DND-41 (cell line): Measurements from ENCODE around the gene ANKRD28.

Source experiments
- ATAC-seq: fragments of 200-7000 bp; cut with Tn5 transposase; 3 replicates; pipeline ENCODE4 v1.9.1; 2021; ENCODE audit warnings: low read depth; ENCODE audit not compliant: insufficient read depth
- DNase-seq: peaks from one replicate; pipeline ENCODE4 v3.0.0-alpha.2; 2020
- H2AFZ ChIP-seq: 2 replicates; pipeline ENCODE4 v1.6.0; 2012; ENCODE audit warnings: low read depth, low read length
- H3K27ac ChIP-seq: 2 replicates; pipeline ENCODE4 v1.5.1; 2012; ENCODE audit warnings: low read length, inconsistent platforms
- H3K27me3 ChIP-seq: fragments of 200-600 bp; sonication (generic); 2 replicates; pipeline ENCODE4 v1.6.0; 2012; ENCODE audit warnings: low read length, mild to moderate bottlenecking, inconsistent platforms; ENCODE audit not compliant: insufficient read depth, poor library complexity
- H3K36me3 ChIP-seq: 2 replicates; pipeline ENCODE4 v1.5.1; 2012; ENCODE audit warnings: low read length, inconsistent platforms; ENCODE audit not compliant: insufficient read depth
- H3K4me1 ChIP-seq: 2 replicates; pipeline ENCODE4 v1.5.1; 2012; ENCODE audit warnings: mild to moderate bottlenecking, low read length; ENCODE audit not compliant: insufficient read depth
- H3K4me2 ChIP-seq: 2 replicates; pipeline ENCODE4 v1.6.0; 2012; ENCODE audit warnings: mild to moderate bottlenecking, moderate library complexity, low read length, inconsistent platforms; ENCODE audit not compliant: insufficient read depth
- H3K4me3 ChIP-seq, 2 experiments: fragments of 200-600 bp in 1 of 2; shearing (Covaris generic) in 1 of 2; 2 replicates each; pipeline ENCODE4 v1.5.1; 2012 to 2016; ENCODE audit warnings: inconsistent platforms in 2 of 2, low read length in 2 of 2, mild to moderate bottlenecking in 2 of 2, low read depth in 1 of 2, moderate library complexity in 1 of 2
- H3K79me2 ChIP-seq: 2 replicates; pipeline ENCODE4 v1.6.0; 2012; ENCODE audit warnings: low read length, inconsistent platforms; ENCODE audit not compliant: insufficient read depth
- H3K9ac ChIP-seq: 2 replicates; pipeline ENCODE4 v1.6.0; 2012; ENCODE audit warnings: low read depth, mild to moderate bottlenecking, inconsistent platforms, low read length, moderate library complexity
- H3K9me3 ChIP-seq: 2 replicates; pipeline ENCODE4 v1.5.1; 2012; ENCODE audit warnings: low read length, moderate library complexity, mild to moderate bottlenecking, inconsistent platforms; ENCODE audit not compliant: insufficient read depth, severe bottlenecking
- H4K20me1 ChIP-seq: 2 replicates; pipeline ENCODE4 v1.6.0; 2012; ENCODE audit warnings: low read length; ENCODE audit not compliant: insufficient read depth
- EZH2 ChIP-seq: IDR thresholded peaks from 3 replicates; pipeline ENCODE4 v1.6.1; 2012; ENCODE audit warnings: borderline replicate concordance, low read depth, mild to moderate bottlenecking, moderate library complexity, low read length, inconsistent platforms; ENCODE audit not compliant: severe bottlenecking
- TF ChIP-seq, protein P1 (sequence below): IDR thresholded peaks from 2 replicates; pipeline ENCODE4 v1.5.1; 2012; ENCODE audit warnings: borderline replicate concordance, low read length, moderate library complexity, mild to moderate bottlenecking; ENCODE audit not compliant: poor library complexity, severe bottlenecking; ENCODE audit errors: extremely low read depth

The ANKRD28 gene

DNA sequence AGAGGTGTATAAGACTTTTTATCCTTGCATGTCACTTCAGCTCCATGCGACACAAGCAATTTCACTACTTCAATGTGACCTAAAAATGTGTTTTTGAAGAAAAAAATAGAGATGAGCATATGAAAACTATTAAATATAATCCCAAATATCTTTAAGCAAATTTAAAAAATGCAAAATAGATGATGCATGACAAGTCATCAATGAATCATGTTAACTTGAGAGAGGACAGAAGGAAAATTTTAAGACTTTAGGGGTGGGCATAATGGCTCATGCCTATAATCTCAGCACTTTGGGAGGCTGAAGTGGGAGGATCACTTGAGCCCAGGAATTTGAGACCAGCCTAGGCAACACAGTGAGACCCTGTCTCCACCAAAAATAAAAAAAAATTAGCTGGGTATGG, 73.3 kb downstream of the ANKRD28 start:
- H3K27me3 ChIP-seq, result no peaks in the 10 kb centered on the region
- H3K4me1 ChIP-seq, result no peaks in the 10 kb centered on the region
- DNase-seq (no peak), ATAC-seq (no peak)
- TF ChIP-seq, protein P1, sequence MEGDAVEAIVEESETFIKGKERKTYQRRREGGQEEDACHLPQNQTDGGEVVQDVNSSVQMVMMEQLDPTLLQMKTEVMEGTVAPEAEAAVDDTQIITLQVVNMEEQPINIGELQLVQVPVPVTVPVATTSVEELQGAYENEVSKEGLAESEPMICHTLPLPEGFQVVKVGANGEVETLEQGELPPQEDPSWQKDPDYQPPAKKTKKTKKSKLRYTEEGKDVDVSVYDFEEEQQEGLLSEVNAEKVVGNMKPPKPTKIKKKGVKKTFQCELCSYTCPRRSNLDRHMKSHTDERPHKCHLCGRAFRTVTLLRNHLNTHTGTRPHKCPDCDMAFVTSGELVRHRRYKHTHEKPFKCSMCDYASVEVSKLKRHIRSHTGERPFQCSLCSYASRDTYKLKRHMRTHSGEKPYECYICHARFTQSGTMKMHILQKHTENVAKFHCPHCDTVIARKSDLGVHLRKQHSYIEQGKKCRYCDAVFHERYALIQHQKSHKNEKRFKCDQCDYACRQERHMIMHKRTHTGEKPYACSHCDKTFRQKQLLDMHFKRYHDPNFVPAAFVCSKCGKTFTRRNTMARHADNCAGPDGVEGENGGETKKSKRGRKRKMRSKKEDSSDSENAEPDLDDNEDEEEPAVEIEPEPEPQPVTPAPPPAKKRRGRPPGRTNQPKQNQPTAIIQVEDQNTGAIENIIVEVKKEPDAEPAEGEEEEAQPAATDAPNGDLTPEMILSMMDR, result no peak
- TF ChIP-seq EZH2, result no peak
- no peaks in the 10 kb centered on the region for H4K20me1 ChIP-seq
- H3K9me3 ChIP-seq, result no peaks in the 10 kb centered on the region
- H3K27ac ChIP-seq, result no peak overlapping the region
- H3K4me3 ChIP-seq, result no peak overlapping the region
- peaks cover 97% of the 10 kb centered on the region for H3K36me3 ChIP-seq
- peaks cover 62% of the 10 kb centered on the region for H3K79me2 ChIP-seq
- H3K9ac ChIP-seq, result no peak overlapping the region
- H2AFZ ChIP-seq, result no peak overlapping the region
- no peak overlapping the region for H3K4me2 ChIP-seq

DNA sequence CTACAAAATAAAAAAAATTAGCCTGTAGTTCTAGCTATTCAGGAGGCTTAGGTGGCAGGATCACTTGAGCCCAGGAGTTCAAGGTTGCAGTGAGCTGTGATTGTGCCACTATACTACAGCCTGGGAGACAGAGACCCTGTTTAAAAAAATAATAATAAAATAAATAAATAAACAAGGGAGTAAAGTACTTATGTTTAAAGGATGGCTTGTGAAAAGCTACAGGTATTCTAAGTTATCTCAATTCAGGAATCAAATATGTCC, 74.2 kb downstream of the ANKRD28 start:
- no peak overlapping the region for H3K27ac ChIP-seq
- ATAC-seq (no peak), DNase-seq (no peak)
- peaks cover 96% of the 10 kb centered on the region for H3K36me3 ChIP-seq
- no peaks in the 10 kb centered on the region for H3K4me1 ChIP-seq
- no peak overlapping the region for H3K4me2 ChIP-seq
- H2AFZ ChIP-seq, result no peak overlapping the region
- H3K27me3 ChIP-seq, result no peaks in the 10 kb centered on the region
- TF ChIP-seq, protein P1, result no peak
- no peak for TF ChIP-seq EZH2
- no peak overlapping the region for H3K4me3 ChIP-seq
- H3K9ac ChIP-seq, result no peak overlapping the region
- H4K20me1 ChIP-seq, result no peaks in the 10 kb centered on the region
- peaks cover 61% of the 10 kb centered on the region for H3K79me2 ChIP-seq
- H3K9me3 ChIP-seq, result no peaks in the 10 kb centered on the region

DNA sequence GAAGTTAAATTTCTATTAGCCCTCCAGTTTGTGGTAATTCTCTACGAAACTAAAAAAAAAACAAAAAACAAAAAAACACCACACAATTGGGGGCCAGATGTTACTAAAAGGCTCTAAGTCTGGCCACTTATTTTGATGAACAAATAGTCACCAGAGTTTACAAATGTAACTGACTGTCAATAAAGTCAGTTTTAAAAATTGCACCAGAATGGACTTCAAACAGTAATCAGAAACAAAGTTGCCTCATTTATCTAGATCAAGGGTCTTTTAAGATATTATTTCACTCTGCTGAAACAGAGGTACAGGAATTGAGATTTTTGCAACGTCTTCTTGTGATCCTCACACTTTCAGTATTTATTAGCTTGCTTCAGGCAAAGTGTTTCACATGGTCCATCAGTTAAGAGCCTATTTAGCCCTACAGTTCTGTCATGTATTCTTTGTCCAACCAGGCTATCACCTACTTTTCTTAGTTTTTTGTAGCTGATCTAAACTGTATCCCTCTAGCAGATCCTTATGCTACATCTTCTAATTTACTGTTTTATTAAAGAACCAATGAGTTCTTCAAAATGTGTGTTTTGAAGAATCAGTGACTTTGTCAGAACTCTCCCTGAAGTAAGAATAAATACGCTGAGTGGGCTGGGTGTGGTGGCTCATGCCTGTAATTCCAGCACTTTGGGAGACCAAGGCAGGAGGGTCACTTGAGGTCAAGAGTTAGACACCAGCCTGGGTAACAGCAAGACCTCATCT, 74.7 kb downstream of the ANKRD28 start:
- Histone ChIP-seq H3K4me1 (no peaks in the 10 kb centered on the region), H3K36me3 (peaks cover 96% of the 10 kb centered on the region), H4K20me1 (no peaks in the 10 kb centered on the region), H3K4me3 (no peak overlapping the region), H2AFZ (no peak overlapping the region), H3K9me3 (no peaks in the 10 kb centered on the region), H3K79me2 (peaks cover 63% of the 10 kb centered on the region), H3K4me2 (no peak overlapping the region), H3K27me3 (no peaks in the 10 kb centered on the region), H3K9ac (no peak overlapping the region), H3K27ac (no peak overlapping the region)
- ATAC-seq (no peak), DNase-seq (no peak)
- no peak for TF ChIP-seq EZH2
- TF ChIP-seq, protein P1, result no peak

DNA sequence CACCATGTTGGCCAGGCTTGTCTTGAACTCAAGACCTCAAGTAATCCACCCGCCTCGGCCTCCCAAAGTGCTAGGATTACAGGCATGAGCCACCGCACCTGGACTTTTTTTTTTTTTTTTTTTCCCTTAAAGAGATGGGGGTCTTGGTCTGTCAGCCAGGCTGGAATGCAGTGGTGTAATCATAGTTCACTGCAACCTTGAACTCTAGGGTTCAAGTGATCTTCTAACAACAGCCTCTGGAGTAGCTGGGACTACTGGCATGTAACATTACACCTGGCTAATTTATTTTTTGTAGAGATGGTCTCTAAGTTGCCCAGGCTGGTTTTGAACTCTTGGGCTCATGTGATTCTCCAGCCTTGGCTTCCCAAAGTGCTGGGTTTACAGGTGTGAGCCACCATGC, 81.6 kb downstream of the ANKRD28 start:
- no peak overlapping the region for H3K27ac ChIP-seq

More for the DNA sequence above, 81.6 kb downstream of the ANKRD28 start:
- Histone ChIP-seq H3K9ac (no peak overlapping the region), H3K79me2 (peaks cover 61% of the 10 kb centered on the region), H3K27me3 (no peaks in the 10 kb centered on the region), H3K4me2 (no peak overlapping the region), H4K20me1 (no peaks in the 10 kb centered on the region; the same call in 1 of the 2 replicates), H3K9me3 (no peaks in the 10 kb centered on the region), H3K4me1 (no peaks in the 10 kb centered on the region), H3K4me3 (no peak overlapping the region), H3K36me3 (peaks cover 95% of the 10 kb centered on the region), H2AFZ (no peak overlapping the region)
- no peak for TF ChIP-seq EZH2
- TF ChIP-seq, protein P1, result no peak
- DNase-seq (no peak), ATAC-seq (no peak)
